Measurements from ENCODE around the gene CD163. TPM values are rescaled to one million over a fixed set of nuclear protein-coding genes. Genes with fewer than 3 reads are reported as not detected.

The CD163 gene
- total RNA-seq, 1 donor from 2014 or later: not detected

GRCh38 chr12:7434670-7435069 is 68.9 kb downstream of the CD163 start:
- no peak overlapping the region for H3K9ac ChIP-seq (ENCODE audit: low read length)
- Mint-ChIP-seq H3K4me3 (ENCODE audit: unreplicated experiment) (no peak overlapping the region), H3K36me3 (ENCODE audit: low read depth, unreplicated experiment) (no peaks in the 10 kb centered on the region), H3K9me3 (ENCODE audit: unreplicated experiment) (peaks cover 3% of the 10 kb centered on the region), H3K27me3 (ENCODE audit: low read depth, unreplicated experiment) (no peaks in the 10 kb centered on the region), H3K4me1 (ENCODE audit: low read depth, unreplicated experiment) (no peaks in the 10 kb centered on the region), H3K27ac (ENCODE audit: unreplicated experiment) (no peak overlapping the region)
- no peaks in the 10 kb centered on the region for H3K27me3 ChIP-seq (ENCODE audit: insufficient read depth, low read length)
- no peaks in the 10 kb centered on the region for H3K9me3 ChIP-seq (ENCODE audit: insufficient read depth, low read depth, low read length)
- H2AFZ ChIP-seq (ENCODE audit: low read depth, low read length): peak overlapping the region; percentile 21
- no peak for DNase-seq (ENCODE audit: low read depth)
- TF ChIP-seq CTCF (IDR thresholded peaks at IDR 0.05; ENCODE audit: insufficient read depth, low read depth, low read length): no peak
- TF ChIP-seq EZH2 (IDR thresholded peaks at IDR 0.05; ENCODE audit: insufficient read depth, low read length): no peak
- no peaks in the 10 kb centered on the region for H3K36me3 ChIP-seq (ENCODE audit: insufficient read depth, low read length)
- H3K4me3 ChIP-seq (ENCODE audit: insufficient read depth, low read depth, low read length): no peak overlapping the region
- no peak overlapping the region for H3K4me2 ChIP-seq (ENCODE audit: low read length)
- no peak for FAIRE-seq
- H3K4me1 ChIP-seq (ENCODE audit: insufficient read depth, low read length): peaks cover 4% of the 10 kb centered on the region
- no peaks in the 10 kb centered on the region for H4K20me1 ChIP-seq (ENCODE audit: insufficient read depth, low read length)
- no peaks in the 10 kb centered on the region for H3K79me2 ChIP-seq (ENCODE audit: insufficient read depth, low read length)
- H3K27ac ChIP-seq (ENCODE audit: low read depth, low read length): no peak overlapping the region

- peak overlapping the region; percentile 81 for H2AFZ ChIP-seq (ENCODE audit: low read depth, low read length)
- H3K27me3 Mint-ChIP-seq (ENCODE audit: low read depth, unreplicated experiment): no peaks in the 10 kb centered on the region
- H3K4me3 ChIP-seq (ENCODE audit: insufficient read depth, low read depth, low read length): peak overlapping the region; percentile 22
- TF ChIP-seq CTCF (IDR thresholded peaks at IDR 0.05; ENCODE audit: insufficient read depth, low read depth, low read length) (no peak), EZH2 (IDR thresholded peaks at IDR 0.05; ENCODE audit: insufficient read depth, low read length) (no peak)
- no peaks in the 10 kb centered on the region for H3K4me1 Mint-ChIP-seq (ENCODE audit: low read depth, unreplicated experiment)
- no peak overlapping the region for H3K27ac Mint-ChIP-seq (ENCODE audit: unreplicated experiment)
- no peaks in the 10 kb centered on the region for H3K9me3 ChIP-seq (ENCODE audit: insufficient read depth, low read depth, low read length)
- peak; percentile 66 for DNase-seq (ENCODE audit: low read depth)
- peak overlapping the region; percentile 61 for H3K27ac ChIP-seq (ENCODE audit: low read depth, low read length)
- H3K79me2 ChIP-seq (ENCODE audit: insufficient read depth, low read length): no peaks in the 10 kb centered on the region
- no peaks in the 10 kb centered on the region for H4K20me1 ChIP-seq (ENCODE audit: insufficient read depth, low read length)
- H3K9ac ChIP-seq (ENCODE audit: low read length): no peak overlapping the region
- H3K4me1 ChIP-seq (ENCODE audit: insufficient read depth, low read length): peaks cover 4% of the 10 kb centered on the region
- no peaks in the 10 kb centered on the region for H3K27me3 ChIP-seq (ENCODE audit: insufficient read depth, low read length)
- no peak overlapping the region for H3K4me3 Mint-ChIP-seq (ENCODE audit: unreplicated experiment)
- no peaks in the 10 kb centered on the region for H3K36me3 ChIP-seq (ENCODE audit: insufficient read depth, low read length)
- peak overlapping the region; percentile 71 for H3K4me2 ChIP-seq (ENCODE audit: low read length)
- peak; percentile 95 for FAIRE-seq
- H3K36me3 Mint-ChIP-seq (ENCODE audit: low read depth, unreplicated experiment): no peaks in the 10 kb centered on the region
- no peaks in the 10 kb centered on the region for H3K9me3 Mint-ChIP-seq (ENCODE audit: unreplicated experiment)
These were observed 70.2 kb downstream of the CD163 start for GRCh38 chr12:7433276-7433822.

GRCh38 chr12:7431993-7432685 is 71.4 kb downstream of the CD163 start:
- Mint-ChIP-seq H3K9me3 (ENCODE audit: unreplicated experiment) (no peaks in the 10 kb centered on the region), H3K27ac (ENCODE audit: unreplicated experiment) (no peak overlapping the region), H3K4me3 (ENCODE audit: unreplicated experiment) (no peak overlapping the region), H3K27me3 (ENCODE audit: low read depth, unreplicated experiment) (no peaks in the 10 kb centered on the region), H3K4me1 (ENCODE audit: low read depth, unreplicated experiment) (no peaks in the 10 kb centered on the region), H3K36me3 (ENCODE audit: low read depth, unreplicated experiment) (no peaks in the 10 kb centered on the region)
- Histone ChIP-seq H4K20me1 (ENCODE audit: insufficient read depth, low read length) (no peaks in the 10 kb centered on the region), H3K4me2 (ENCODE audit: low read length) (no peak overlapping the region), H3K9ac (ENCODE audit: low read length) (no peak overlapping the region), H3K4me1 (ENCODE audit: insufficient read depth, low read length) (peaks cover 4% of the 10 kb centered on the region), H2AFZ (ENCODE audit: low read depth, low read length) (no peak overlapping the region), H3K9me3 (ENCODE audit: insufficient read depth, low read depth, low read length) (no peaks in the 10 kb centered on the region), H3K36me3 (ENCODE audit: insufficient read depth, low read length) (no peaks in the 10 kb centered on the region), H3K27ac (ENCODE audit: low read depth, low read length) (no peak overlapping the region), H3K79me2 (ENCODE audit: insufficient read depth, low read length) (no peaks in the 10 kb centered on the region), H3K27me3 (ENCODE audit: insufficient read depth, low read length) (no peaks in the 10 kb centered on the region), H3K4me3 (ENCODE audit: insufficient read depth, low read depth, low read length) (no peak overlapping the region)
- DNase-seq (ENCODE audit: low read depth) (no peak), FAIRE-seq (peak; percentile 93)
- no peak for TF ChIP-seq EZH2 (IDR thresholded peaks at IDR 0.05; ENCODE audit: insufficient read depth, low read length)
- no peak for TF ChIP-seq CTCF (IDR thresholded peaks at IDR 0.05; ENCODE audit: insufficient read depth, low read depth, low read length)

Measured in astrocyte (in vitro differentiated cells and primary cell).